ENCODE measurements around the gene CACNA2D3.

GRCh38 chr3:54905261-54905888 lies 783.0 kb downstream of the CACNA2D3 start:
- TF ChIP-seq, protein P1, sequence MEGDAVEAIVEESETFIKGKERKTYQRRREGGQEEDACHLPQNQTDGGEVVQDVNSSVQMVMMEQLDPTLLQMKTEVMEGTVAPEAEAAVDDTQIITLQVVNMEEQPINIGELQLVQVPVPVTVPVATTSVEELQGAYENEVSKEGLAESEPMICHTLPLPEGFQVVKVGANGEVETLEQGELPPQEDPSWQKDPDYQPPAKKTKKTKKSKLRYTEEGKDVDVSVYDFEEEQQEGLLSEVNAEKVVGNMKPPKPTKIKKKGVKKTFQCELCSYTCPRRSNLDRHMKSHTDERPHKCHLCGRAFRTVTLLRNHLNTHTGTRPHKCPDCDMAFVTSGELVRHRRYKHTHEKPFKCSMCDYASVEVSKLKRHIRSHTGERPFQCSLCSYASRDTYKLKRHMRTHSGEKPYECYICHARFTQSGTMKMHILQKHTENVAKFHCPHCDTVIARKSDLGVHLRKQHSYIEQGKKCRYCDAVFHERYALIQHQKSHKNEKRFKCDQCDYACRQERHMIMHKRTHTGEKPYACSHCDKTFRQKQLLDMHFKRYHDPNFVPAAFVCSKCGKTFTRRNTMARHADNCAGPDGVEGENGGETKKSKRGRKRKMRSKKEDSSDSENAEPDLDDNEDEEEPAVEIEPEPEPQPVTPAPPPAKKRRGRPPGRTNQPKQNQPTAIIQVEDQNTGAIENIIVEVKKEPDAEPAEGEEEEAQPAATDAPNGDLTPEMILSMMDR (conservative IDR thresholded peaks at IDR 0.05 in 1 of 2, IDR thresholded peaks at IDR 0.05 in 1 of 2; ENCODE audit: extremely low read depth in 1 of 2, insufficient read depth in 1 of 2, low read depth in 1 of 2, low read length in 2 of 2) = peak in 1 of 2 donors; percentile 30
- no peak for TF ChIP-seq EZH2 (IDR thresholded peaks at IDR 0.05; ENCODE audit: borderline replicate concordance, low read length)
